PFSK-1 (cell line): ENCODE measurements around the gene ERGIC1.

Source experiments
- POLR2AphosphoS5 ChIP-seq: IDR thresholded peaks from 2 replicates; pipeline ENCODE4 v1.6.1; 2012; ENCODE audit warnings: low read depth, mild to moderate bottlenecking, control low read depth, low read length, moderate library complexity
- REST ChIP-seq, 2 experiments: IDR thresholded peaks; 2 replicates each; pipeline versions ENCODE4 v1.6.1 to v1.8.0; 2011 to 2012; ENCODE audit warnings: low read depth in 2 of 2, low read length in 2 of 2, control low read depth in 1 of 2, inconsistent platforms in 1 of 2, mild to moderate bottlenecking in 1 of 2, moderate library complexity in 1 of 2; ENCODE audit not compliant: insufficient read depth in 1 of 2
- TAF1 ChIP-seq: IDR thresholded peaks from 2 replicates; pipeline ENCODE4 v1.6.1; 2012; ENCODE audit warnings: low read length, control low read depth, borderline replicate concordance; ENCODE audit not compliant: insufficient read depth

GRCh38 chr5:172877466-172878260 lies 43.6 kb downstream of the ERGIC1 start:
- TF ChIP-seq POLR2AphosphoS5 (no peak), REST (IDR thresholded peaks at IDR 0.05; ENCODE audit: insufficient read depth in 1 of 2, low read depth in 2 of 2, low read length in 2 of 2) (no peak), TAF1 (no peak)
